HCT116 (cell line): ENCODE results near the gene PPP6C. TPM values are rescaled to one million over a fixed set of nuclear protein-coding genes. Genes with fewer than 3 reads are reported as not detected.

Source experiments
- ATAC-seq: fragments of 200-7000 bp; cut with Tn5 transposase; 2 replicates; pipeline ENCODE4 v1.9.1; 2020; ENCODE audit warnings: mild to moderate bottlenecking, moderate library complexity
- BruUV-seq: library from RNA; stranded (reverse); fragments of 400-500 nt; replicated peaks from 2 replicates; lab custom pipeline; 2021; lab: Mats Ljungman, UMichigan
- CTCF ChIA-PET: fragments of 300-600 bp; sonication (Branson Sonifier 250); formaldehyde crosslinking; loops from one replicate; lab custom pipeline; 2021; ENCODE audit warnings: antibody characterized with exemption; lab: Charles Lee
- POLR2A ChIA-PET: fragments of 300-600, 350-600 bp; sonication (Branson Sonifier 250); formaldehyde crosslinking; loops from one replicate; lab custom pipeline; 2021; ENCODE audit warnings: antibody characterized with exemption; lab: Charles Lee
- RAD21 ChIA-PET, 2 experiments: fragments of 300-600 bp; sonication (Branson Sonifier 250); formaldehyde crosslinking; loops; one replicate each; lab custom pipeline; 2023; ENCODE audit warnings: low total read pairs in 2 of 2; ENCODE audit not compliant: uncharacterized antibody in 2 of 2, unreplicated experiment in 2 of 2, low non-redundant PET in 1 of 2; lab: Charles Lee
- DNase-seq: peaks from one replicate; pipeline ENCODE4 v3.0.0-alpha.2; 2010; ENCODE audit warnings: low read depth, low spot score
- H2AFZ ChIP-seq: fragments of 200-600 bp; shearing (Covaris generic), sonication (generic); 2 replicates; pipeline ENCODE4 v1.6.1; 2017; ENCODE audit warnings: low read depth, mixed run types, mixed read lengths, antibody characterized with exemption, low read length; ENCODE audit not compliant: poor library complexity, severe bottlenecking
- H3K27ac ChIP-seq: 2 replicates; pipeline ENCODE4 v1.5.1; 2012; ENCODE audit warnings: low read depth, low read length
- H3K27me3 ChIP-seq: fragments of 200-600 bp; sonication (generic); 2 replicates; pipeline ENCODE4 v1.6.1; 2016; ENCODE audit warnings: mixed run types, low read length, mixed read lengths; ENCODE audit not compliant: insufficient read depth
- H3K36me3 ChIP-seq, 2 experiments: fragments of 200-500 bp in 1 of 2; fragments of 200-600 bp in 1 of 2; sonication (Bioruptor generic) in 1 of 2; sonication (generic) in 1 of 2; 2 replicates each; pipeline versions ENCODE4 v1.5.1 to v1.6.1; 2014 to 2016; ENCODE audit warnings: low read length in 2 of 2, inconsistent platforms in 1 of 2, mixed read lengths in 1 of 2, mixed run types in 1 of 2; ENCODE audit not compliant: insufficient read depth in 2 of 2, control insufficient read depth in 1 of 2
- H3K4me1 ChIP-seq, 2 experiments: fragments of 200-600 bp in 1 of 2; sonication (generic) in 1 of 2; 2 replicates each; pipeline versions ENCODE4 v1.5.1 to v1.6.1; 2012 to 2017; ENCODE audit warnings: low read length in 2 of 2, inconsistent platforms in 1 of 2, mild to moderate bottlenecking in 1 of 2, mixed read lengths in 1 of 2, mixed run types in 1 of 2, moderate library complexity in 1 of 2; ENCODE audit not compliant: insufficient read depth in 2 of 2, control insufficient read depth in 1 of 2
- H3K4me2 ChIP-seq: fragments of 200-600 bp; sonication (generic); 2 replicates; pipeline ENCODE4 v1.6.1; 2017; ENCODE audit warnings: mixed run types, low read length, mixed read lengths
- H3K4me3 ChIP-seq, 2 experiments: fragments of 200-600 bp in 1 of 2; sonication (generic) in 1 of 2; replicated peaks in 1 of 2; 2 replicates each; pipeline ENCODE4 v1.5.1; 2011 to 2016; ENCODE audit warnings: low read length in 2 of 2, control low read depth in 1 of 2, low read depth in 1 of 2, mild to moderate bottlenecking in 1 of 2, mixed read lengths in 1 of 2, mixed run types in 1 of 2
- H3K79me2 ChIP-seq: fragments of 200-600 bp; sonication (generic); 2 replicates; pipeline ENCODE4 v1.6.1; 2017; ENCODE audit warnings: mild to moderate bottlenecking, mixed run types, low read length, moderate library complexity, mixed read lengths; ENCODE audit not compliant: insufficient read depth
- H3K9ac ChIP-seq: fragments of 200-600 bp; sonication (generic); 2 replicates; pipeline ENCODE4 v1.6.1; 2016; ENCODE audit warnings: low read length, mixed read lengths
- H3K9me2 ChIP-seq: fragments of 200-600 bp; sonication (generic), shearing (Covaris generic); 2 replicates; pipeline ENCODE4 v1.6.1; 2017; ENCODE audit warnings: mixed run types, mild to moderate bottlenecking, moderate library complexity; ENCODE audit not compliant: insufficient read depth
- H3K9me3 ChIP-seq, 2 experiments: fragments of 200-500 bp in 1 of 2; fragments of 200-600 bp in 1 of 2; sonication (Bioruptor generic) in 1 of 2; sonication (generic) in 1 of 2; 2 replicates each; pipeline ENCODE4 v1.6.1; 2014 to 2017; ENCODE audit warnings: low read length in 2 of 2, mixed read lengths in 2 of 2, inconsistent platforms in 1 of 2, low read depth in 1 of 2, mild to moderate bottlenecking in 1 of 2, mixed run types in 1 of 2, moderate library complexity in 1 of 2; ENCODE audit not compliant: control insufficient read depth in 1 of 2, insufficient read depth in 1 of 2
- H4K20me1 ChIP-seq: fragments of 200-600 bp; sonication (generic), shearing (Covaris generic); 2 replicates; pipeline ENCODE4 v1.6.1; 2017; ENCODE audit warnings: mixed run types, mild to moderate bottlenecking, moderate library complexity; ENCODE audit not compliant: insufficient read depth
- CBX3 ChIP-seq: IDR thresholded peaks from 2 replicates; pipeline ENCODE4 v1.6.1; 2012; ENCODE audit warnings: low read depth
- CEBPB ChIP-seq: IDR thresholded peaks from 2 replicates; pipeline ENCODE4 v1.6.1; 2012; ENCODE audit warnings: low read depth
- POLR2AphosphoS5 ChIP-seq: IDR thresholded peaks from 2 replicates; pipeline ENCODE4 v1.6.1; 2011; ENCODE audit warnings: mild to moderate bottlenecking, low read depth, low read length, moderate library complexity
- RAD21 ChIP-seq: IDR thresholded peaks from 2 replicates; pipeline ENCODE4 v1.6.1; 2012; ENCODE audit warnings: low read depth, mild to moderate bottlenecking
- SP1 ChIP-seq: IDR thresholded peaks from 2 replicates; pipeline ENCODE4 v1.6.1; 2012; ENCODE audit warnings: low read depth
- TCF7L2 ChIP-seq: IDR thresholded peaks from 2 replicates; pipeline ENCODE4 v1.7.0; 2011; ENCODE audit warnings: borderline replicate concordance, inconsistent platforms; ENCODE audit not compliant: insufficient read depth, insufficient read length; ENCODE audit errors: extremely low read depth
- YY1 ChIP-seq: IDR thresholded peaks from 2 replicates; pipeline ENCODE4 v1.6.1; 2011; ENCODE audit warnings: low read length, low read depth, moderate library complexity, mild to moderate bottlenecking; ENCODE audit not compliant: insufficient replicate concordance; ENCODE audit errors: extremely low read depth
- ZFX ChIP-seq: fragments of 450-650 bp; IDR thresholded peaks from 2 replicates; pipeline ENCODE4 v1.6.1; 2017
- ZNF274 ChIP-seq: fragments of 200-500 bp; sonication (Bioruptor generic); IDR thresholded peaks from 2 replicates; pipeline ENCODE4 v1.6.1; 2014; ENCODE audit warnings: mild to moderate bottlenecking, low read depth, low read length, inconsistent platforms
- intact Hi-C: fragments of 100-400 bp; cut with micrococcal nuclease; formaldehyde crosslinking; loops from 2 replicates; pipeline ENCODE4 v1.10.0; 2022
- total RNA-seq: library from RNA; stranded (reverse); gene quantifications from one replicate; pipeline ENCODE4 v1.2.1, GENCODE V29; 2021; ENCODE audit not compliant: unreplicated experiment
- TF ChIP-seq, protein P1 (sequence below), 3 experiments: fragments of 200-600 bp in 1 of 3; sonication (generic) in 1 of 3; IDR thresholded peaks in 2 of 3; conservative IDR thresholded peaks in 1 of 3; 2 replicates each; pipeline ENCODE4 v1.5.1; 2012 to 2017; ENCODE audit warnings: low read depth in 2 of 3, low read length in 2 of 3, antibody characterized with exemption in 1 of 3, borderline replicate concordance in 1 of 3, control low read depth in 1 of 3, mild to moderate bottlenecking in 1 of 3, mixed read lengths in 1 of 3, mixed run types in 1 of 3, moderate library complexity in 1 of 3; ENCODE audit not compliant: insufficient read depth in 1 of 3
- TF ChIP-seq, protein P2 (sequence below): IDR thresholded peaks from 2 replicates; pipeline ENCODE4 v1.6.1; 2012

PPP6C gene
- total RNA-seq, 1 experiment from 2014 or later = 35.4 TPM

DNA sequence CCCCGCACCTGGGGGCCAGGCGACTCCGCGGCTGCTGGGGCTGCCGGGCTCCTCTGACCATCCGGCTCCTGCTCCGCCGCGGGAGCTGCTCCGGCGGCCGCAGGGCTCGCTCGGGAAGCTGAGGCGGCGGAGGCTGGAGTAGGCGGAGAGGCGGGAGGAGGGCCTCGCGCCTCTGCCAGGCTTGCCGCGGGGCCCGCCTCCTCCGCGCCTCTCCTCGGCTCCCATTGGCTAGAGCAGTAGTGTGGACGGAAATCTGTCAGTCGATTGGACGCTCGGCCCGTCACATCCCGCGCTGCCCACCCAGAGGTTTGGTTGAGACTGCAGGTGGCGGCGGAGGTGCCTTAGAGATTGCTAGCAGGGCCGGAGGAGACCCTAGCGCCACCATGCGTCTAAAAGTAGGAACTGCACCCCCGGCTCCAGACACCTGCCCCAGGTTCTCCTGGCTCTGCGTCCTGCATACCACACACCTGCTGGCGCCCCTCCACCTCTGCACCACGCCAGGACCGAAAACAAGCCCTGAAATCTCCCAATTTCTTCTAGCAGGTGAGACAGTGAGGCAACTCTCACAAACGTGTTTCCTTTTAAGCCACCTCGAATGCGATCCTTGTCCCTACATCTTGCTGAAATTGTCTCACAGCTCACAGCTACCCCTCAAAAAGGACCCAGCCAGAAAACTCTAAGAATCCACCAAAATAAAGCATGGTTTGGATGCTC is 46.1 kb downstream of the PPP6C start, which contains the start of gene SCAI:
Gene SCAI, minus strand, starts transcription at position 152 of the 714 bp plus-strand sequence. Its CDS starts 91 bp downstream, at position 61.
- Histone ChIP-seq H3K4me2 (peak within 1 kb of the TSS; percentile 89), H4K20me1 (no peaks in the 10 kb centered on the region; the same call in 1 of the 2 replicates), H3K79me2 (peaks cover 12% of the 10 kb centered on the region; the same call in 1 of the 2 replicates), H2AFZ (no peak within 1 kb of the TSS), H3K27me3 (no peaks in the 10 kb centered on the region), H3K4me1 (peaks cover 7 to 12% of the 10 kb centered on the region in 2 experiments; a peak in 3 of 4 replicates), H3K9me2 (no peaks in the 10 kb centered on the region), H3K36me3 (peaks cover 0 to 5% of the 10 kb centered on the region in 2 experiments; a peak in 1 of 4 replicates), H3K4me3 (peak within 1 kb of the TSS; percentile 63 to 71), H3K9me3 (no peaks in the 10 kb centered on the region), H3K27ac (no peak within 1 kb of the TSS; the same call in 1 of the 2 replicates), H3K9ac (peak within 1 kb of the TSS; percentile 59)
- no TSS peak for BruUV-seq
- peak; percentile 98 for DNase-seq
- ATAC-seq = peak; percentile 99
- intact Hi-C loops = loop anchor here (2.0 to 5.0 kb wide), 3 partner anchors 231 to 371 kb away; partner anchors contain the start of gene NR6A1
- CTCF ChIA-PET = interaction anchor here (0.8 to 1.7 kb wide), 6 partner anchors 13 to 372 kb away, joined by 3 to 5 read pairs (median 4); partner anchors contain the start of gene WDR38
- POLR2A ChIA-PET = interaction anchor here (0.6 to 1.0 kb wide), 4 partner anchors 13 to 279 kb away, joined by 3 to 5 read pairs (median 4); no protein-coding TSS in a partner anchor
- RAD21 ChIA-PET = interaction anchor here in 1 of 2 experiments (0.7 to 1.2 kb wide), 3 partner anchors 16 to 369 kb away, joined by 6 to 7 read pairs (median 7); no protein-coding TSS in a partner anchor
- no peak for TF ChIP-seq ZNF274
- TF ChIP-seq ZFX = peak; percentile 40; the same call in 1 of the 2 replicates
- peak; percentile 63 for TF ChIP-seq TCF7L2
- TF ChIP-seq, protein P1, sequence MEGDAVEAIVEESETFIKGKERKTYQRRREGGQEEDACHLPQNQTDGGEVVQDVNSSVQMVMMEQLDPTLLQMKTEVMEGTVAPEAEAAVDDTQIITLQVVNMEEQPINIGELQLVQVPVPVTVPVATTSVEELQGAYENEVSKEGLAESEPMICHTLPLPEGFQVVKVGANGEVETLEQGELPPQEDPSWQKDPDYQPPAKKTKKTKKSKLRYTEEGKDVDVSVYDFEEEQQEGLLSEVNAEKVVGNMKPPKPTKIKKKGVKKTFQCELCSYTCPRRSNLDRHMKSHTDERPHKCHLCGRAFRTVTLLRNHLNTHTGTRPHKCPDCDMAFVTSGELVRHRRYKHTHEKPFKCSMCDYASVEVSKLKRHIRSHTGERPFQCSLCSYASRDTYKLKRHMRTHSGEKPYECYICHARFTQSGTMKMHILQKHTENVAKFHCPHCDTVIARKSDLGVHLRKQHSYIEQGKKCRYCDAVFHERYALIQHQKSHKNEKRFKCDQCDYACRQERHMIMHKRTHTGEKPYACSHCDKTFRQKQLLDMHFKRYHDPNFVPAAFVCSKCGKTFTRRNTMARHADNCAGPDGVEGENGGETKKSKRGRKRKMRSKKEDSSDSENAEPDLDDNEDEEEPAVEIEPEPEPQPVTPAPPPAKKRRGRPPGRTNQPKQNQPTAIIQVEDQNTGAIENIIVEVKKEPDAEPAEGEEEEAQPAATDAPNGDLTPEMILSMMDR (IDR thresholded peaks at IDR 0.05 in 2 of 3, conservative IDR thresholded peaks at IDR 0.05 in 1 of 3; ENCODE audit: borderline replicate concordance in 1 of 3, insufficient read depth in 1 of 3, low read depth in 2 of 3, low read length in 2 of 3) = peak; percentile 83 to 99 (median 97)
- TF ChIP-seq, protein P2, sequence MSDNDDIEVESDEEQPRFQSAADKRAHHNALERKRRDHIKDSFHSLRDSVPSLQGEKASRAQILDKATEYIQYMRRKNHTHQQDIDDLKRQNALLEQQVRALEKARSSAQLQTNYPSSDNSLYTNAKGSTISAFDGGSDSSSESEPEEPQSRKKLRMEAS = peak; percentile 91
- peak; percentile 98 for TF ChIP-seq SP1
- peak; percentile 65 for TF ChIP-seq YY1
- peak; percentile 86 for TF ChIP-seq POLR2AphosphoS5
- no peak for TF ChIP-seq CEBPB
- TF ChIP-seq CBX3 = 0 out of 2 replicates have a peak, but pooled peaks have one; percentile 47
- peak; percentile 88 for TF ChIP-seq RAD21
